Activated CD4-positive, alpha-beta T cell treated with anti-CD3 and anti-CD28 coated beads, Interleukin-2, amount 50 U/mL, for 48 hours (primary cell): Measurements from ENCODE around the gene XYLT1.

Source experiments
- DNase-seq, 2 experiments: peaks; one replicate each; pipeline ENCODE4 v3.0.0-alpha.2; 2020

The XYLT1 gene

DNA sequence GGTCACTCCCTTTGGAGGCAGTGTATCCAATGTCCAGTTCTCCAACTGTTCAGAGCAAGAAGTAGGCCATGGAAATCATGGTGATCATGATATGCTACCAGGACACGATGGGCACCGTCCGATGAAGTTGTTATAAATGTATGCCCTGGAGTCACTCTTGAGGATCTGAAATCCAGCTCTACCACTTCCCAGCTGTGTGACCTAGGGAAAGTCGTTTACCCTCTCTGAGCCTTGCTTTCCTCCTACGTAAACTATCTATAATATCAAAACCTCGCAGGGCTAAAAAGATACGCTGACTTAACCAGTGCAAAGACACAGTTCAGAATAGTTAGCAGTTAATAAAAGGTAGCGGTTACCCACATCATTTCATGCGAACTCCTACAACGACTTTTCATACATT, 194.2 kb downstream of the XYLT1 start:
- no peak for DNase-seq

DNA sequence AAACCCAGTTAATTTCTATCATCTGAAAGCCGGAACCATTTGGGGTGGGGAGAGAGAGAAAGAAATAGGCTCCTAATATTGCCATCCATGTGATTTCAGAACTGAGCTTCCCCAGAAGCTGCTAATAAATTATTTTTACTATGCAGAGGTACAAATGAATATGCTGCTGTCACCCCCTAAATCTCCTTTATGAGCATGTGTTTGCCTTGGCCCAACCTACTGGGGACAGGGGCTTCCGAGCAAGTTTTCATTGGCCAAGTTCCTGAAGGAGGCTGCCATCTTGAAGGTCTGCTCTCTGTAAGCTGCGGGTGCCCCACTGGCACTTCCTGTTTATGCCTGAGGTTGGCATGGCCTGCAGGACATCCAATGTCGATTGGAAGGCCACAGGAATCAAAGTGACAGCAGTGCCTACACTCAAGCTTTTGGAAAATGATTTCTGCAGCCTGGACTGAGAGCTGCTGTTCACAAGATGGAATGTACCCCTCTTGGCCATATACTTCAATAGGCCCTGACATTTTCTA, 194.7 kb downstream of the XYLT1 start:
- DNase-seq: no peak

DNA sequence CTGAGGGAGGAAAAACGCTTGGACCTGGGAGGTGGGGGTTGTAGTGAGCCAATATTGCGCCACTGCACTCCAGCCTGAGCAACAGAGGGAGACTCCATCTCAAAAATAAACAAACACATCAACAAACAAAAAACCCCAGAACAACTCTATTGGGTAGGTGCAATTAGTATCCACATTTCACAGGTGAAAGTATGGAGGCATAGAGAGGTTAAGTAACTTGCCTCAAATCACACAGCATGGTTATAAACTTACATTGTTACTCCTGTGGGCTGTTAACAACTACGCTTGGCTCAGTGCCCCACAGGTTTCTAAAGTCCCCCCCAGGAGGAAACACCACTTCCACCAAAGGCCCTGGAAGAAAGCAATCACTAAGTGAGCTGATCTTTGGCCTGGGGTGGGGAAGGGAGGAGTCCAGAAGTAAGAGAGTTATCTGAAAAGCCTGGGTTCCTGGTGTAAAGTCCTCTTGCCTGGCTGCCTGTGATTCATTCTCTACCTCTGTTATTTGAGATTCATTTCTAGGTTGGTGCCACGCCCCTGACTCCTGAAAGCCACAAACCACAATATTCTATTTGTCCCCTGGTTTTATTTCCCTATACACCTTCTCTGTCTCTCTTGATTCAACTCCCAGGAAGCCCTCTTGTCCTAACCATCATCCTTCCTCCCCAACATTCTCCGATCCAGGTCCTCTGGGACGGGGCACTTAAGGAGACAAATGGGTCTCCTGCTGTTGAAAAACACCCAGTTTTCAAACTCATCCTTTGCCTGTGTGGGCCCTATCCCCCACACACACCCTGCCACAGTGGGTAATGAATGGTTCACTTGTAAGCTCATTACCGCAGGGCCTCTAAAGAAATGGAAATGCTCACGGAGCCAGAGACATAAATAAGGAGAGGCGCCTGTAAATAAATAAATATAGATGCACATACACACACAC, 195.4 kb downstream of the XYLT1 start:
- DNase-seq: peak; percentile 7 to 17

DNA sequence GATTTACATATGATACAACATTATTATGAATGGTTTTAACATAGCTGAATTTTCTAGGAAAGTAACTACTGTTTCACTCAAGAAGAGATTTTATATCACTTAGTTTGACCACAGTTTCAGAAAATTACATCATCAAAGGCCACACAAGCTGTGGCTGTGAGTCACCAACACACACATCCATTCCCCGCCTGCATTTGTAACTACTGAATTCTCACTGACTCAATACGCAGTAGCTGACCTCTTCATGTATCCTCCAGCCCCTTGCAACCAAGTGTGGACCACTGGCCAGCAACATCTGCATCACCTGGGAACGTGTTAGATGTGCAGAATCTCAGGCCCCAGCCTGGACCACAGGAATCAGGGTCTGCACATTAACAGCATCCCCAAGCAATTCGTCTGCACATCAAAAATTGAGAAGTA, 197.6 kb downstream of the XYLT1 start:
- peak; percentile 21 to 50 for DNase-seq

- no peak for DNase-seq
Observed at GRCh38 chr16:17272716-17273115, 198.0 kb downstream of the XYLT1 start.

DNA sequence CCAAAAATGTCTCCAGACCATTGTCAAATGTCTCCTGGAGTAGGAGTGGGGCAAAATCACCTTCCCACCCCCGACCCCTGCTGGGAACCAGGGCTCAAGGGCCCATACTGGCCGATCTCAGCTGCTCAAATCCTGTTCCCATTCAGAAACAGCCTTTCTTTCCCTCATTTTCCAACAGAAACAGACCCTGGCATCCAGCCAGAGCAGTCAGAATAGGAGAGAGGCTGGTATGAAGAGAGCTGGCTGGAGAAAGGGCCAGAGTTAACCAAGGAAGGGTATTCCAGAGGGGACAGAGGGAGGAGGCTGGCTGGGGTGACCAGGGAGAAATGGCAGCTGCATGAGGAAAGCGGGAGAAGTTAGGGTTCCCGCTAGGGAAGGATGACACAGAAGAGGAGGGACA, 199.1 kb downstream of the XYLT1 start:
- DNase-seq: no peak

DNA sequence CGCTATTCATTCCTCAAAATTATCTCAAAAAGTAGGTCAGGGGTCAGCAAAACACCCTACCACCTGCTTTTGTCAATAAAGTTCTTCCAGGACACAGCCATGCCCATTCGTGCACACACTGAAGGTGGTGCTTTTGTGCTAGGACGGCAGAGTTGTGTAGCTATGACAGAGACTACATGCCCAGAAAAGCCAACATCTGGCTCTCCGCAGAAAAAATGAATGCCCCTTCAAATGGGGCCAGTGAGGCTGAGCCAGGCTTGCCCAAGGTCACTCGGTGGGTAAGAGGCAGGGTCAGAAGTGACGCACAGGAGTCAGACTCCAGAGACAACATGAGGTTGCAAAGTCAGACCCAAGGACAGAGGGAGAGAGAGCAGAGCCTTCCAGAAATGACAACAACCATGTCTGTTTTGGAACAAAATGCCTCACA, 200.1 kb downstream of the XYLT1 start:
- no peak for DNase-seq

DNA sequence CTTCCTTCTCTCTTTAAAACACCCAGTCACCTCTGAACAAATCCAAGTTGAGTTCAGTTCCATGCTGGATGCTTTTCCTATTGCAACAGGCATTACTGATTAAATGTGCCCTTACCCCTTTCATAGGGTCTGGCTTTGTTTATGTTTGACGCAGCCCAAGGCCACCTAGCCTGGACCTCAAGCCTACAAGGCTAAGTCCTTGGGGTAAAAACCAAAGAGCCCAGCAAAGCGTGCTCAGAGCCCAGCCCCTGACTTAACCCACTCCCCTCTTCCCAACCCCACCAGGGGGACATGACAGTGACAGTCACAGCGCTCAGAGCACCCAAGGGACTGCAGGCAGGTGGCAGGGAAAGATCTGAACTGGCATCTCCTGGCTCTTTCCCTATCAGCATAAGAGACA, 200.6 kb downstream of the XYLT1 start:
- no peak for DNase-seq

GRCh38 chr16:17269439-17269838, 201.3 kb downstream of the XYLT1 start:
- no peak for DNase-seq

DNA sequence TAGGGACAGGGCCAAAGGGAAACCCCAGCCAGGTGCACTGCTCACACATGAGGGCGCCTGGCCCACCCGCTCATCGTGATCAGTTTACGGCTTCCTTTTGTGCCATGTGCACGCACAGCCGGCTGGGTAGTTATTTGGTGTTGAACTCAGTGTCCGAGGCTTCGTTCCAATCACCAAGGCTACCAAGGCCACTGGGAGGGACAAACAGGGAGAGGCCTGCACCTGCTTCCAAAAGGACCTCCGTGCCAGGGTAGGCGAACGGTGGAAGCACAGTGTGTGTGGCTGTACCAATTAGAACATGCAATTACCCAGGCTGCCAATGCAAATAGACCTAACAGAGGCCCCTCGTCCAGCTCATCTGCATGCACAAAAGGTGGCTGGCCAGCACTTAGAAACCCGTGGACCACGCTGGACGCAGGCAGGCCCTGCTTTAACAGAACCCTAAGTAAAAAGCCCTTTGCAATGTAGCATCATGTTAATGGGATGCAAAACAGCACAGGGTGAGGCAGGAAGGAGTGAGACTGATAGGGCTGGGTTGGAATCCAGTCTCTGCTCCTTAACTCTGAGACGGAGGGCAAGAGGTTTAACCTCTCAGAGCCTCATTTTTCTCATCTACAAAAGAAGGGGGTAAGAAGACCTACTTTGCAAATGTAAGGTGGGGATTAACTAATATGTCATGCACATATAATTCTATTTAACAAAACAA, 204.0 kb downstream of the XYLT1 start:
- no peak for DNase-seq

DNA sequence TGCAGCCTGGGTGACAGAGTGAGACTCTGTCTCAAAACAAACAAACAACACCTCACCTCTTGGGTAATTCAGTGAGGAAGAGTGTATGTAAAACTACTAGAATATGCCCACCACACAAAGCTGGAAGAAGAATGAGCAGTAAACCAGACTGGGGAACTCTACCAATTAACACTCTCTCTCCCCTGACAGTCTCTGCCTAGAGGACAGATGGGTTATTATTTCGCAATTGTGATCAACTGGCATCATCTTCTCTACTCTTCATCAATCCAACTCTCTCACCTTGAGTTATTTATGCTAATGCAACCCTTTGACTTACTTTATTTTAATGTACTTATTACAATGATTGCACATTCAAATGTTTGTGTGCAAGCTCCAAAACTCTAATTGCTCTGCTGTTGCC, 205.6 kb downstream of the XYLT1 start:
- DNase-seq: no peak

- no peak for DNase-seq
Observed at GRCh38 chr16:17261197-17261858, 209.4 kb downstream of the XYLT1 start.

- DNase-seq: no peak
Observed at GRCh38 chr16:17260276-17260849, 210.4 kb downstream of the XYLT1 start.

DNA sequence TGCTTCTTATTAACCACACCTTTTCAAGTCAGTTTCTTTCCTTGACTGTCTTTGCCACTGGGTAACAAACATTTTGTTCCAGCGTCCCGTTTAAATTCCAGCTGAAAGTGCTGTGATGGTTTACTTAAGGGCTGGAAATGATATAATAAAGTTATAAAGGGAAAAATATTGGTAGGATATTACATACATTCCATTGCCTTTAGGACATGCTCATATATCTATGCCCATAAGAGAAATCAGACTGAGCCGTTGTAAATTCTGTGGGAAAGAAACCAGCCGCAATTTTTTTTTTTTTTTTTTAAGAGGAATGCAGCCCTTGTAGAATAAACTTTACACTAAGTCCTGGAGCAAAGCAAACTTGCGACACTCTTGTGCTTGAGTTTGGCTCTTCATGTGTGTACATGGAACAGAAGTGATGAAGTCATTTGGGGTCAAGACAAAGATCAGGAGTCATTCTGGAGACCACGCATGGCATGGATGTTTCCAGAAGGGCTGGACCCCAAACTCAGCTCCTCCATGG, 210.9 kb downstream of the XYLT1 start:
- DNase-seq: no peak

- DNase-seq: no peak
Observed at GRCh38 chr16:17258848-17259713, 211.7 kb downstream of the XYLT1 start.

DNA sequence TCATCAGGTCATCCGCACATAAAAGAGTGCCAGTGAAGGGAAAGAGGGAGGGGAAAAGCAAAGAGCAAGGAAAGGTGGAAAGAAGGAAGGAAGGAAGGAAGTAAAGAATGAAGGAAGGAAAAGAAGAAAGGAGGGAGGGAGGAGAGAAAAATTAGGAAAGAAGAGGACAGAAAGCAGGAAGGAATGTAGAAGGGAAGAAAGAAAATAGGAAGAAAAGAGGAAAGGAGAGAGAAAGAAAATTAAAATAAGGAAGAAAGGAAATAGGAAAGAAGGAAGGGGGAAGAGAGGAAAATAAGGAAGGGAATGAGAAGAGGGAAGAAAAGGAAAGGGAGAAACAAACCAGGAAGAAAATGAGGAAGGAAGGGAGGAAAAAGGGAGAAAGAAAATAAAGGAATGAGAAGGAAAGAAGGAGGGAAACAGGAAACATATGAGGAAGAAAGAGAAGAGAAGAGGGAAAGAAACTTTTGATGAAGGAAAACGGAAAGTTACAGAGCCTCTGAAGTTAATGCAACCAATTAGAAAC, 212.6 kb downstream of the XYLT1 start:
- DNase-seq: no peak

- no peak for DNase-seq
Observed at GRCh38 chr16:17257426-17258023, 213.2 kb downstream of the XYLT1 start.

- no peak for DNase-seq
Observed at GRCh38 chr16:17252701-17253100, 218.1 kb downstream of the XYLT1 start.

DNA sequence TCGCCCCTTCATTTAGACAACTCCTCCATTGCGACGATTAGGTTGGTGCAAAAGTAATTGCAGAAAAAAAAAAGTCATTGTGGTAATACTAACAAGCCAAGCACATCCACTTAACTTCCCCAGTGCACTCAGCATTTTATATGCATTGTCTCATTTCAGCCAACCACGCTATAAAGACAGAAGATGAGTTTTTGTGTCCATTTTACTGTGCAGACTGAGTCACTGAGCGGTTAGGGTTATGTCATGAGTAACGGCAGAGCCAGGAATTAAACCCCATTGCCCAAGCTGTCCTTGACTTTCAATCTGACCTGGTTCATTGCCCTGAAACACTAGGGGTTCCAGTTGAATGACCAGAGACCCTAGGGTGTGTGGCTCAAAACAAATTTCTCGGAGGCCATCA, 218.7 kb downstream of the XYLT1 start:
- DNase-seq: no peak

DNA sequence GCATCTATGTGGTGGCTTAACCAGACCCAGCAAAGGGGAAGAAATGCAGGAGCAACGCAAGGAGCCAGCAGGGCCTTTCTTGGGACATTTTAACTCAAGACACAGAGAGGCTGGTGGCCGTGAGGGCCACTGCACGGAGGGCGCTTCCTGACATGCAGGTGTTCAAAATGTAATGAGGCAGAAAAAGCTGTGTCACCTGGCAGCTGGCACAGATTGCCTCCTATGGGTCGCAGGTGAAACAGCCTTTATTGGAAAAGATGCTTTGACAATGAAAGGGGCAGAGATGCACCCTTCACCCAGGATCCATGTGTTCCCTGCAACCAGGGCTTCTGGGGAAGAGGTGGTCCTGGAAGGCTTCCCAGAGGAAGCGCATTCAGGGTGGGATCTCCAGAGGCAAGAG, 219.3 kb downstream of the XYLT1 start:
- no peak for DNase-seq
